Smooth muscle cell (in vitro differentiated cells): Measurements from ENCODE around the gene CCDC85A. TPM values are rescaled to one million over a fixed set of nuclear protein-coding genes. Genes with fewer than 3 reads are reported as not detected.

Experiments
- DNase-seq: peaks from one replicate; lab custom pipeline; 2025; ENCODE audit not compliant: unreplicated experiment; lab: John Stamatoyannopoulos, UW
- H2AFZ ChIP-seq: fragments of 200-600 bp; sonication (generic); 2 replicates; pipeline ENCODE4 v1.6.0; 2016; ENCODE audit warnings: antibody characterized with exemption, low read depth, mild to moderate bottlenecking
- H3F3A ChIP-seq: fragments of 200-600 bp; sonication (generic); 2 replicates; pipeline ENCODE4 v1.6.0; 2017; ENCODE audit warnings: antibody characterized with exemption, low read depth
- H3K27ac ChIP-seq: fragments of 200-600 bp; sonication (generic); 2 replicates; pipeline ENCODE4 v1.5.1; 2016; ENCODE audit warnings: low read depth, mild to moderate bottlenecking
- H3K27me3 ChIP-seq: fragments of 200-600 bp; sonication (generic); 2 replicates; pipeline ENCODE4 v1.6.1; 2016; ENCODE audit warnings: low read depth, mild to moderate bottlenecking
- H3K36me3 ChIP-seq: fragments of 200-600 bp; sonication (generic); 2 replicates; pipeline ENCODE4 v1.5.1; 2016; ENCODE audit warnings: low read depth
- H3K4me1 ChIP-seq: fragments of 200-600 bp; sonication (generic); 2 replicates; pipeline ENCODE4 v1.5.1; 2016; ENCODE audit warnings: low read depth
- H3K4me2 ChIP-seq: fragments of 200-600 bp; sonication (generic); 2 replicates; pipeline ENCODE4 v1.6.0; 2016; ENCODE audit warnings: mild to moderate bottlenecking
- H3K4me3 ChIP-seq: fragments of 200-600 bp; sonication (generic); 2 replicates; pipeline ENCODE4 v1.5.1; 2016; ENCODE audit warnings: mild to moderate bottlenecking
- H3K79me2 ChIP-seq: fragments of 200-600 bp; sonication (generic); 2 replicates; pipeline ENCODE4 v1.6.0; 2016; ENCODE audit warnings: low read depth, mild to moderate bottlenecking
- H3K9ac ChIP-seq: fragments of 200-600 bp; sonication (generic); 2 replicates; pipeline ENCODE4 v1.6.0; 2016; ENCODE audit warnings: low read depth
- H3K9me3 ChIP-seq: fragments of 200-600 bp; sonication (generic); replicated peaks from 2 replicates; pipeline ENCODE4 v1.5.1; 2016; ENCODE audit warnings: low read depth
- H4K20me1 ChIP-seq: fragments of 200-600 bp; sonication (generic); 2 replicates; pipeline ENCODE4 v1.6.0; 2016; ENCODE audit warnings: low read depth
- WGBS: methylation state at CpG from one replicate; pipeline ENCODE4 v1.1.7; 2016; ENCODE audit warnings: low lambda C conversion rate; 5-methylcytosine and 5-hydroxymethylcytosine counted together
- polyA plus RNA-seq: library from polyadenylated mRNA; unstranded; fragments of >200 nt; fragmentation: Nextera tagmentation; extraction: Ambion mirVana; gene quantifications from 2 replicates; pipeline ENCODE4 v1.2.1, GENCODE V29; 2016
- total RNA-seq: library from RNA; depleted of rRNA; stranded (reverse); fragments of >200 nt; gene quantifications from 2 replicates; pipeline ENCODE4 v1.2.3, GENCODE V29; 2014
- TF ChIP-seq, protein P1 (sequence below): fragments of 200-600 bp; sonication (generic); IDR thresholded peaks from 2 replicates; pipeline ENCODE4 v1.5.1; 2017; ENCODE audit warnings: borderline replicate concordance, mild to moderate bottlenecking, antibody characterized with exemption; ENCODE audit not compliant: insufficient read depth, poor library complexity, severe bottlenecking

CCDC85A gene
- total and polyA plus RNA-seq, 2 experiments from 2014 or later: 0.67 to 2.1 TPM

DNA sequence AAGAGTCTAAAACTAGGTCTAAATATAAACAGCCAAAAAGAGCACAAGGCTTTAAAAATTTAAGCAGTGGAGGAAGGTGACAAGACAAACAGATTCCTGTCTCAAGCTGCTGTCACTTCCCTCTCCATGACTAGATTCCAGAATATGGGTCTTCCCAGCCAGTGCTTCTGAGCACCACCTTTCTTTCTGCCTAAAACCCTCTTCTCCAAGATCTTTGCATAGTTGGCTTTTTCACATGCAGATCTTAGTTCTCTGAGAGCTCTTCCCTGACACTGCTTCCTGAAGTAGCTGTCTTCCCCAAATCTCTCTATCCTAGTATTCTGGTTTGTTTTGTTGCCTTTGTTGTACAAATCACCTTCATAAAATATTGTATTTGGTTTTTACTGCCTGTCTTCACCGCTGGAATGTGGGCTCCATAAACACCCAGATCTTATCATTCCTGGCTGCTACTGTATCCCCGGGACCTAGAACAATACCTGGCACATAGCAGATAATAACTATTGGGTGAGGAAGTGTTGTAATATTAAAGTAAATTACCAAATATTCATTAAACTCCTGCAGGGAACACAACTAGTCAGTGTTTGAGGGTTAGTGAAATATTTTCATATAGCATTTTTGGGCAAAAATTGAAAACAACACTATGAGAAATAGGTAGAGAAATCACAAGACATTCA lies 150.2 kb downstream of the CCDC85A start:
- WGBS: 31% methylated on average over 2 of the region's 2 CpGs
- no peaks in the 10 kb centered on the region for H3K36me3 ChIP-seq
- no peak overlapping the region for H3K4me3 ChIP-seq
- no peak overlapping the region for H3K4me2 ChIP-seq
- no peak overlapping the region for H3K9ac ChIP-seq
- H3K27me3 ChIP-seq: no peaks in the 10 kb centered on the region
- no peaks in the 10 kb centered on the region for H3F3A ChIP-seq
- H4K20me1 ChIP-seq: no peaks in the 10 kb centered on the region
- H3K4me1 ChIP-seq: no peaks in the 10 kb centered on the region
- H3K79me2 ChIP-seq: no peaks in the 10 kb centered on the region
- no peak overlapping the region for H2AFZ ChIP-seq
- H3K9me3 ChIP-seq: no peaks in the 10 kb centered on the region
- no peak for DNase-seq
- TF ChIP-seq, protein P1, sequence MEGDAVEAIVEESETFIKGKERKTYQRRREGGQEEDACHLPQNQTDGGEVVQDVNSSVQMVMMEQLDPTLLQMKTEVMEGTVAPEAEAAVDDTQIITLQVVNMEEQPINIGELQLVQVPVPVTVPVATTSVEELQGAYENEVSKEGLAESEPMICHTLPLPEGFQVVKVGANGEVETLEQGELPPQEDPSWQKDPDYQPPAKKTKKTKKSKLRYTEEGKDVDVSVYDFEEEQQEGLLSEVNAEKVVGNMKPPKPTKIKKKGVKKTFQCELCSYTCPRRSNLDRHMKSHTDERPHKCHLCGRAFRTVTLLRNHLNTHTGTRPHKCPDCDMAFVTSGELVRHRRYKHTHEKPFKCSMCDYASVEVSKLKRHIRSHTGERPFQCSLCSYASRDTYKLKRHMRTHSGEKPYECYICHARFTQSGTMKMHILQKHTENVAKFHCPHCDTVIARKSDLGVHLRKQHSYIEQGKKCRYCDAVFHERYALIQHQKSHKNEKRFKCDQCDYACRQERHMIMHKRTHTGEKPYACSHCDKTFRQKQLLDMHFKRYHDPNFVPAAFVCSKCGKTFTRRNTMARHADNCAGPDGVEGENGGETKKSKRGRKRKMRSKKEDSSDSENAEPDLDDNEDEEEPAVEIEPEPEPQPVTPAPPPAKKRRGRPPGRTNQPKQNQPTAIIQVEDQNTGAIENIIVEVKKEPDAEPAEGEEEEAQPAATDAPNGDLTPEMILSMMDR: no peak
- no peak overlapping the region for H3K27ac ChIP-seq

DNA sequence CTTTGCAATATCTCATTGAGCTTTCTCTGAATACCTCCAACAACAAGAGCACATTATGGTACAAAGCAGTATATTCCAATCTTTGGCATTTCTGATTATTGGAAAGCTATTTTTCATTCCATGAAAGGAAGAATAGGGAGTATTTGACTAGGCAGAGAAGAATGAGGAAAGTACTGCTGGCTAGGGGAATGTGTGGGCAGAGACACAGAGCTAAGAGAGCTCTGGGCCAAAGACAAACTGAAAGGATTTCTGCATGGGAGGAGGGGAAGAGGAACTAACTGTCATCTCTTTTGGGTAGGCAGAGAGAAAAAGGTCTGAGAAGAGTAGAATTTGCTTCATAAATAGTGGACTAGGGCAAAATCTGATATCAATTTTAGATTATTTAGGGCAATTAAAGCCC lies 150.8 kb downstream of the CCDC85A start:
- Histone ChIP-seq H2AFZ (no peak overlapping the region), H3K36me3 (no peaks in the 10 kb centered on the region), H4K20me1 (no peaks in the 10 kb centered on the region), H3K4me1 (no peaks in the 10 kb centered on the region), H3K4me3 (no peak overlapping the region), H3K9ac (no peak overlapping the region), H3F3A (no peaks in the 10 kb centered on the region), H3K27ac (no peak overlapping the region), H3K27me3 (no peaks in the 10 kb centered on the region), H3K9me3 (no peaks in the 10 kb centered on the region), H3K4me2 (peak overlapping the region; percentile 15), H3K79me2 (no peaks in the 10 kb centered on the region)
- TF ChIP-seq, protein P1: no peak
- no peak for DNase-seq

DNA sequence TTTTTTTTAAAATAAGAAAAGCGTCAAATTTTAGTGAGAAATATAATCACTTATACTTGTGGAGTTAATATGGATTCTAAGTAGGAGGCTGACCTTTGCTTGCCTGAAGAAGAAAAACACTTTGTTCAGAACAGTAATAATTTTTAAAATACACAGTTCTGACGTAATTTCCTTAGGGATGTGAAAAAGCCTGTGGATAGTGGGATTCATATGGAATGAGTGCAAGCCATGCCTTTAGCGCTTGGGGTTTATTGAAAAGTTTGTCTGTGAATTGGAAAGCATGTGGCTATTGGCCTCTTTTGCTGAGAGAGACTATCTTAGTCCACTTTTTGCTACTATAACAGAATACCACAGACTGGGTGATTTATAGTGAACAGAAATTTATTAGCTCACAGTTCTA lies 151.3 kb downstream of the CCDC85A start:
- no peaks in the 10 kb centered on the region for H3K27me3 ChIP-seq
- no peaks in the 10 kb centered on the region for H4K20me1 ChIP-seq
- H3K4me2 ChIP-seq: peak overlapping the region; percentile 15
- no peaks in the 10 kb centered on the region for H3F3A ChIP-seq
- no peaks in the 10 kb centered on the region for H3K4me1 ChIP-seq
- no peaks in the 10 kb centered on the region for H3K9me3 ChIP-seq
- H3K27ac ChIP-seq: no peak overlapping the region
- TF ChIP-seq, protein P1: no peak
- 82% methylated on average over 3 of the region's 3 CpGs for WGBS
- no peaks in the 10 kb centered on the region for H3K36me3 ChIP-seq
- no peak for DNase-seq
- H3K9ac ChIP-seq: no peak overlapping the region
- H3K4me3 ChIP-seq: no peak overlapping the region
- H2AFZ ChIP-seq: no peak overlapping the region
- H3K79me2 ChIP-seq: no peaks in the 10 kb centered on the region

DNA sequence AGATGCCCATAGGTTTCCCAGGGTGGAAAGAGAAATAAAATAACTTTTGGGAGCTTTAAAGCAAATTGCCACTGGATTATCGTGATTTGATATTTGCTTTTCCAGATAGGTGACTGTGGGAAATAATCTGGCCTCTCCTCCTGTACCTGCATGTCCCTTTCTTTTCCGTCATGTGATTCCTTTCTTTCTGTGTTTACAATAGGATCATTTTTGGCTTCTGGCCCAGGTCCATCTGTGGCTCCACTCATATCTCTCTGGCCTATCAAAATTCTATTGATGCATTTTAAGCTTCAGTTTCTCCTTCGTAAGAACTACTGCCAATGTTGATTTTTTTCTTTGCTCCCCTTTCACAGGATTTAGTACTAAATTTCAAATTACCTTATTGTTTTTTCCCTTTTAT lies 153.6 kb downstream of the CCDC85A start:
- Histone ChIP-seq H2AFZ (no peak overlapping the region), H3K4me1 (no peaks in the 10 kb centered on the region), H3K36me3 (no peaks in the 10 kb centered on the region), H3F3A (no peaks in the 10 kb centered on the region), H4K20me1 (no peaks in the 10 kb centered on the region), H3K4me3 (no peak overlapping the region), H3K27me3 (no peaks in the 10 kb centered on the region), H3K27ac (no peak overlapping the region), H3K9me3 (no peaks in the 10 kb centered on the region), H3K4me2 (no peak overlapping the region), H3K9ac (no peak overlapping the region), H3K79me2 (no peaks in the 10 kb centered on the region)
- TF ChIP-seq, protein P1: no peak
- DNase-seq: no peak
- 93% methylated on average over 3 of the region's 3 CpGs for WGBS
